ENCODE results near the gene GRB2.

The GRB2 gene

GRCh38 chr17:75338335-75338734 lies 67.1 kb downstream of the GRB2 start:
- intact Hi-C loops (cut with DNase I; ENCODE audit: low total_unique reads) = no loop called here
- Histone ChIP-seq H3K27ac (no peak overlapping the region), H3K4me1 (peaks cover 0 to 18% (median 0%) of the 10 kb centered on the region in 4 donors), H3K4me3 (no peak overlapping the region), H3K27me3 (no peaks in the 10 kb centered on the region), H3K36me3 (no peaks in the 10 kb centered on the region), H3K9me3 (no peaks in the 10 kb centered on the region)
- DNase-seq = no peak
- no peak for TF ChIP-seq CTCF (IDR thresholded peaks at IDR 0.05)

- H3K4me3 ChIP-seq = no peak overlapping the region
- H3K27ac ChIP-seq = no peak overlapping the region
- no peaks in the 10 kb centered on the region for H3K9me3 ChIP-seq
- peaks cover 7 to 16% (median 12%) of the 10 kb centered on the region in 3 donors for H3K36me3 ChIP-seq
- intact Hi-C loops (cut with DNase I; ENCODE audit: low total_unique reads) = no loop called here
- no peak for DNase-seq
- H3K4me1 ChIP-seq = no peaks in the 10 kb centered on the region
- no peak for TF ChIP-seq CTCF (IDR thresholded peaks at IDR 0.05)
- H3K27me3 ChIP-seq = no peaks in the 10 kb centered on the region
Observed at GRCh38 chr17:75335315-75335714, 70.2 kb downstream of the GRB2 start.

GRCh38 chr17:75334723-75335122 lies 70.8 kb downstream of the GRB2 start:
- no peaks in the 10 kb centered on the region for H3K27me3 ChIP-seq
- peaks cover 7 to 18% (median 12%) of the 10 kb centered on the region in 3 donors for H3K36me3 ChIP-seq

GRCh38 chr17:75331671-75332070 lies 73.8 kb downstream of the GRB2 start:
- intact Hi-C loops (cut with DNase I; ENCODE audit: low total_unique reads) = no loop called here
- no peak for DNase-seq
- TF ChIP-seq CTCF (IDR thresholded peaks at IDR 0.05) = no peak
- Histone ChIP-seq H3K36me3 (peaks cover 7 to 18% (median 12%) of the 10 kb centered on the region in 3 donors), H3K27ac (no peak overlapping the region), H3K4me1 (no peaks in the 10 kb centered on the region), H3K27me3 (no peaks in the 10 kb centered on the region), H3K9me3 (no peaks in the 10 kb centered on the region), H3K4me3 (no peak overlapping the region)

More at GRCh38 chr17:75334723-75335122, 70.8 kb downstream of the GRB2 start:
- Histone ChIP-seq H3K4me1 (no peaks in the 10 kb centered on the region), H3K4me3 (no peak overlapping the region), H3K27ac (no peak overlapping the region), H3K9me3 (no peaks in the 10 kb centered on the region)
- no peak for DNase-seq
- TF ChIP-seq CTCF (IDR thresholded peaks at IDR 0.05) = no peak
- intact Hi-C loops (cut with DNase I; ENCODE audit: low total_unique reads) = no loop called here

DNA sequence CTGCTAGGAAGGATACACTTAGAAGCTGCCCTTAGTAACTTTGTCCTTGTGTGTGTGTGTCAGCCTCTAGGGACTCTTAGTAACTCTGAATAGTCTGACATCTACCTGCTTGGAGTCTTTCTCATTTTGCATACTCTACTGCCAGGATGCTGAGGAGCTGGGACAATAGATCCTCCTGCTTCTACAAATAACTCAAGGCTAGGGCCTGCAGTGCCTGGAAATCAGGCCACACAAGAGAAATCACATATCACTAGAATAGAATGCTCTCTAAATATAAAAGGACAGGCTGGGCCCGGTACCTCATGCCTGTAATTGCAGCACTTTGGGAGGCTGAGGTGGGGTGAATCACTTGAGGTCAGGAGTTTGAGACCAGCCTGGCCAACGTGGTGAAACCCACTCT lies 77.7 kb downstream of the GRB2 start:
- intact Hi-C loops (cut with DNase I; ENCODE audit: low total_unique reads) = no loop called here
- Histone ChIP-seq H3K9me3 (no peaks in the 10 kb centered on the region), H3K27me3 (no peaks in the 10 kb centered on the region), H3K36me3 (peaks cover 7 to 32% (median 15%) of the 10 kb centered on the region in 3 donors), H3K27ac (no peak overlapping the region), H3K4me3 (no peak overlapping the region), H3K4me1 (peaks cover 0 to 5% (median 0%) of the 10 kb centered on the region in 4 donors)
- DNase-seq = no peak
- no peak for TF ChIP-seq CTCF (IDR thresholded peaks at IDR 0.05)

Data from tibial artery (tissue), 4 donors.